ENCODE results near the gene LDB3. TPM values are rescaled to one million over a fixed set of nuclear protein-coding genes. Genes with fewer than 3 reads are reported as not detected.

The LDB3 gene
- total and polyA plus RNA-seq, 2 of the 8 experiments (the other 6 are each of a cell fraction or from before 2014, with no cell fraction given): 0.20 to 0.43 TPM

DNA sequence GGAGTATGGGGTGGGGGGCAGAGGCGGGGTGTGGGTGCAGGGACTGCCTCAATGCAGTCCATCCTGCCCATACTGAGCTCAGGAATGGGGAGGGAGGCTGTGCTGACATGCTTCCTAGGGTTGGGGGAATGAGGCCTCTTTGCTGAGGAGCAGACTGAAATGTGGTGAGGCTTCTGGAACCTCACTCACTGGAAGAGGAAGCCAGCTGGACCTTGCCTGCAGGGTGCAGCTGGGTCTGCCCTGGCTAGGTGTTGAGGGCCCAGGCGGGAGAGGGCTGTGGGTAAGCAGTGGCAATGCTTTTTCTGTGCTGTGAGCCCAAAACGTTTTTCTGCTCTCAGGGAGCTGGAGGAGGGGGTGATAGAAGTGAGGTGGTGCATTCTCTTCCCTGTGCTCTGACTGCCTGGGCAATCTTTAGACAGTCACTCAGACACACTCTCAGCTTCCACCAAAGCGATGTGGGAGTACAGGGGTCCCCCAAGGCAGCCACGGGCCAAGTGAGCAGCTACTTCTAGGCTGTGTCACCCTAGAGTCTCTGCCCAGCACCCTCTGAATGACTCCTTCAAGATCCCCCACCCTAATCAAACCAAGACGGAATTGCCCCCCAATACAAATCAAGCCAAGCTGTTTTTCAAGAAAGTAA lies 47.0 kb downstream of the LDB3 start (continued):
- TF ChIP-seq SAP30 (IDR thresholded peaks at IDR 0.05; ENCODE audit: insufficient read depth, insufficient replicate concordance, low read length) (no peak), TEAD4 (IDR thresholded peaks at IDR 0.05; ENCODE audit: low read depth, low read length) (no peak), ZNF274 (IDR thresholded peaks at IDR 0.05; ENCODE audit: borderline replicate concordance, extremely low read depth, low read length) (no peak), KDM5A (IDR thresholded peaks at IDR 0.05; ENCODE audit: low read length) (no peak), CHD7 (IDR thresholded peaks at IDR 0.05; ENCODE audit: insufficient replicate concordance, low read length) (no peak), SIN3A (conservative IDR thresholded peaks at IDR 0.05 in 1 of 2, IDR thresholded peaks at IDR 0.05 in 1 of 2; ENCODE audit: low read depth in 1 of 2, low read length in 2 of 2) (no peak), JUND (IDR thresholded peaks at IDR 0.05; ENCODE audit: low read length) (no peak), RBBP5 (IDR thresholded peaks at IDR 0.05; ENCODE audit: borderline replicate concordance, low read depth, low read length) (no peak)

Data from H1 (cell line).